Measurements from ENCODE around the gene SIGLEC1.
A peak's percentile ranks its signal among the peaks of the same experiment; 100 is the strongest.

SIGLEC1 gene

DNA sequence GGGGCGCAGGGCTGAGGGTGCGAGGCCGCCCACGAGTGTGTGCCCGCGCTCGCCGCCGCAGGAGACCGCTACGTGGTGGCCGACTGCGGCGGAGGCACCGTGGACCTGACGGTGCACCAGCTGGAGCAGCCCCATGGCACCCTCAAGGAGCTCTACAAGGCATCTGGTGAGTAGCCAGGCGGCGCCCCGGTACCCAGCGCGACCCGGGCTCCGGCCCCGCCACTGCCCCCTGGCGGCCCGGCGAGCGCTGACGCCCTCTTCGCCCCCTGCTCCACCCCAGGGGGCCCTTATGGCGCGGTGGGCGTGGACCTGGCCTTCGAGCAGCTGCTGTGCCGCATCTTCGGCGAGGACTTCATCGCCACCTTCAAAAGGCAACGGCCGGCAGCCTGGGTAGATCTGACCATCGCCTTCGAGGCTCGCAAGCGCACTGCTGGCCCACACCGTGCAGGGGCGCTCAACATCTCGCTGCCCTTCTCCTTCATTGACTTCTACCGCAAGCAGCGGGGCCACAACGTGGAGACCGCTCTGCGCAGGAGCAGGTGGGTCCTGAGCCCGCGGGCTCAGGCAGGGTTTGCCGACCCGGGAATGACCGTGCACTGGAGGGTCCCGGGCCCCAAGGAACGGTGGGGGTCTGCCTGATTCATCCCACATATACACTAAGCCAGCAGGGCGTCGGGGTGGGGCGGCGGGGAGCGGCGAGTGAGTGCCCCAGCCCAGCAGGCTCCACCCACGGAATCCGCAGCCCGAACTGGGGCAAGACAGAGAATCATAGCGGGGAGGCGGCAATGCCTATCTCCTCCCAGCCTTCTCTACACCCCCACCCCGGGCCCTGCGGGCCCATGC, 37.5 kb upstream of the SIGLEC1 start:
- DNase-seq, result peak; percentile 52
- Mint-ChIP-seq H3K9me3 (no peaks in the 10 kb centered on the region), H3K27me3 (peaks cover 10% of the 10 kb centered on the region), H3K36me3 (ENCODE audit: low read depth) (peaks cover 17% of the 10 kb centered on the region), H3K4me3 (no peak overlapping the region), H3K27ac (no peak overlapping the region), H3K4me1 (ENCODE audit: low read depth) (peaks cover 13% of the 10 kb centered on the region)

DNA sequence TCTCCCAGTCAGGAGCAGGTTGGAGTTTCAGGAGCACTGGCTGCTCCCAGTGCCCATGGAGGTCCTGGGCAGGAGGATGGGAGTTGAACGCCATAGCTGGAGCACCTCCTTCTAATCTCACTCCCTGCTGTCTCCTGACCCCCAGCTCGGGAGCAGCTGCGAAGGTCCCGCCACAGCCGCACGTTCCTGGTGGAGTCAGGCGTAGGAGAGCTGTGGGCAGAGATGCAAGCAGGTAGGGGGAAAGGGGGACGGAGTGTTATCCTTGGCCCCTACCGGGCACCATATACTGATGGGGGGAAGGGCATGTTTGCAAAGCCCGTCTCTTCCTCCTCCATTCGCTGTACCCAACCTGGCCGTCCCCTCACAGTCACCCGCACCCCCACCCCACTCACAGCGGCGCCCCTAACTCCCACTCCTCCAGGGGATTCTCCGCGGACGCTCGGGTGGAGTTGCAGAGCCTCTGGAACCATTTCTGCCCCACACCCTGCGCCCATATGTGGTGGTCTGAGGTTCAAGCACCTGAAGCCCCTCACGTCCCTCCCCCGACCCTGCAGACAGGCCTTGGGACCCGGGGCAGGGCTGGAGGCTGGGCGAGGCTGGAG, 36.8 kb upstream of the SIGLEC1 start:
- Mint-ChIP-seq H3K27ac (no peak overlapping the region), H3K9me3 (no peaks in the 10 kb centered on the region), H3K4me1 (ENCODE audit: low read depth) (peaks cover 17% of the 10 kb centered on the region), H3K36me3 (ENCODE audit: low read depth) (peaks cover 10% of the 10 kb centered on the region), H3K4me3 (no peak overlapping the region), H3K27me3 (peaks cover 17% of the 10 kb centered on the region)
- no peak for DNase-seq

DNA sequence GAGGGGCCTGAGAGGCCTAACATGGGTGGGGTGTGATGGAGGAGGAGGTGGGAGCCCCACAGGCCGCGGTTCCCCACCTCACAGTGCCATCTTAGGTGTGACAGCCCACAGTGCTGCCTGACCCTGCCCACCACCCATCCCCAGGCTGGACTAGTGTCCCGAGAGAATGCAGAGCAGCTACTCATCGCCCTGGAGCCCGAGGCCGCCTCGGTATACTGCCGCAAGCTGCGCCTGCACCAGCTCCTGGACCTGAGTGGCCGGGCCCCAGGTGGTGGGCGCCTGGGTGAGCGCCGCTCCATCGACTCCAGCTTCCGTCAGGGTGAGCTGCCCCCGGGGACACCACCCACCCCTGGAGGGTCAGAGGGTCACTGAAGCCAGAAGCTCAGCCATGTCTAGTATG, 35.7 kb upstream of the SIGLEC1 start:
- H3K27ac Mint-ChIP-seq, result no peak overlapping the region
- H3K4me1 Mint-ChIP-seq (ENCODE audit: low read depth), result peaks cover 17% of the 10 kb centered on the region
- H3K27me3 Mint-ChIP-seq, result peaks cover 18% of the 10 kb centered on the region
- no peak overlapping the region for H3K4me3 Mint-ChIP-seq
- no peak for DNase-seq
- no peaks in the 10 kb centered on the region for H3K9me3 Mint-ChIP-seq
- H3K36me3 Mint-ChIP-seq (ENCODE audit: low read depth), result peaks cover 9% of the 10 kb centered on the region

DNA sequence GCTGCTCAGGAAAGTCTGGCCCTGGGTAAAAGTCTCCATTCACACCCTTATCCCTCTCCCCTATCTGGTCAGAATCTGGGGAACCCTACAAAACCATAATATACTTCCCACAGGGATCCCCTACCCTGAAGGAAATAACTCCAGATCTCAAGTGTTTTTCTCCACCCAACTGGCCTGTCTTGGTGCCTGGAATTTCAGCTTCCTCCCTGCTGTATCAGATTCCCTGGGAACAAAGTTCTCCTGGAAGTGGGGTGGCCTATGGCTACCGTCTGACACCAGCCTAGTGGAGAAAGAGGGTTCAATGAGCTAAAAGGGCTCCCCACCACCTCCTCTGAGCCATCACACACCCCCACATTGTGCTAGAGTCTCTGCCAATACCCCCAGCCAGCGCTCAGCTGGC, 35.1 kb upstream of the SIGLEC1 start:
- Mint-ChIP-seq H3K9me3 (no peaks in the 10 kb centered on the region), H3K36me3 (ENCODE audit: low read depth) (peaks cover 9% of the 10 kb centered on the region), H3K27ac (no peak overlapping the region), H3K27me3 (peaks cover 18% of the 10 kb centered on the region), H3K4me3 (no peak overlapping the region), H3K4me1 (ENCODE audit: low read depth) (peaks cover 16% of the 10 kb centered on the region)
- DNase-seq, result no peak

- Mint-ChIP-seq H3K9me3 (no peaks in the 10 kb centered on the region), H3K4me1 (ENCODE audit: low read depth) (peaks cover 10% of the 10 kb centered on the region), H3K4me3 (no peak overlapping the region), H3K27me3 (peaks cover 18% of the 10 kb centered on the region), H3K27ac (no peak overlapping the region), H3K36me3 (ENCODE audit: low read depth) (peaks cover 1% of the 10 kb centered on the region)
- DNase-seq, result no peak
Measured at GRCh38 chr20:3745686-3746173, 33.3 kb upstream of the SIGLEC1 start.

DNA sequence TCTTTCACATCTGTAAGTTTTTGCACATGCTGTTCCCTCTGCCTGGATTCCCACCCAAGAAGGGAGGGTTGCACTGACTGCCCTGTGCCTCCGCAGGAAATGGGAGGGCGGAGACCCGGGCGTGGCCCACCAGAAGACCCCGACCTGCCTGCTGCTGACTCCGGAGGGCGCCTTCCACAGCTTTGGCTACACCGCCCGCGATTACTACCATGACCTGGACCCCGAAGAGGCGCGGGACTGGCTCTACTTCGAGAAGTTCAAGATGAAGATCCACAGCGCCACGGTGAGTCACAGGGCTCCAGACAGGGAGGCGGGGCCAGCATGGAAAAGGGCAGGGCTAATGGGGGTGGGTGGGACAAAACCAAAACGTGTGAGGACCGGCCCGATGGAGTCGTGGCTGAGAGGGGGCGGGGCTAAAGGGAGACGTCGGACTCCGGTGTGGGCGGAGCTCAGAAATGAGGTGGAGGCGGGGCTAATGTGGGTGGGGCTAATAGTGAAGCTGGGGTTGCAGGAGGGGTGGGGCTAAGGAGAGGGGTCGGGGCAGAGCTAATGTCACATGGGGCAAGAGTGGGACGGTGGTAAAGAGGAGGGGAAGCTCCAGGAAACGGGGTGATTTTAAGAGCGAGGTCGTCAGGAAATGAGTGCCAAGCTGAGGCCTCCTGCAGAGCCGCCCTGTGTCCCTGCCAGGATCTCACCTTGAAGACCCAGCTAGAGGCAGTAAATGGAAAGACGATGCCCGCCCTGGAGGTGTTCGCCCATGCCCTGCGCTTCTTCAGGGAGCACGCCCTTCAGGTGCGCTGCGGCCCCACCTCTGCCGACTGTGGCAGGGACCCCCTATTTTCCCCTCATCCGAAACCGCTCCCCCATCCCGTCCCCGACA, 32.6 kb upstream of the SIGLEC1 start:
- Mint-ChIP-seq H3K9me3 (no peaks in the 10 kb centered on the region), H3K36me3 (ENCODE audit: low read depth) (no peaks in the 10 kb centered on the region), H3K27me3 (peaks cover 18% of the 10 kb centered on the region), H3K4me3 (peak overlapping the region; percentile 53), H3K4me1 (ENCODE audit: low read depth) (peaks cover 10% of the 10 kb centered on the region), H3K27ac (no peak overlapping the region)
- DNase-seq, result peak; percentile 79

DNA sequence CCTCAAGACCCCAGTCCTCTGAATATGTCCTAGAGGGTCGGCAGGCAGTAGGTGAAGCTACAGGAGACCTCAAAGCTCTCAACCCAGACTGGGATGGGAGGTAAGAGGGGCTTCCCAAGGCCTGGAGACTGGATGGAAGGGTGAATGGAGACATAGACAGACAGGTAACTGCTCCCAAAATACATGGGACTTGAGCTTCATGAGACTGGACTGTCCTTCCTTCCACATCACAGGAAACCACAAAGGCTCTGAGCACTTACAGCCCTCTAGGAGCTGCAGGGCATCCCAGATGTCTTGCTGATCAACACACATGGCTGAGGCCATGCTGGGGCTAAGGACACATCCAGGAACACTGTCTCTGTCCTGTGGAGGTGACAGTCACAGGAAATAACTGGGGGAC, 31.6 kb upstream of the SIGLEC1 start:
- Mint-ChIP-seq H3K4me1 (ENCODE audit: low read depth) (peaks cover 10% of the 10 kb centered on the region), H3K27me3 (peaks cover 18% of the 10 kb centered on the region), H3K36me3 (ENCODE audit: low read depth) (no peaks in the 10 kb centered on the region), H3K9me3 (no peaks in the 10 kb centered on the region), H3K4me3 (no peak overlapping the region), H3K27ac (no peak overlapping the region)
- DNase-seq, result no peak

DNA sequence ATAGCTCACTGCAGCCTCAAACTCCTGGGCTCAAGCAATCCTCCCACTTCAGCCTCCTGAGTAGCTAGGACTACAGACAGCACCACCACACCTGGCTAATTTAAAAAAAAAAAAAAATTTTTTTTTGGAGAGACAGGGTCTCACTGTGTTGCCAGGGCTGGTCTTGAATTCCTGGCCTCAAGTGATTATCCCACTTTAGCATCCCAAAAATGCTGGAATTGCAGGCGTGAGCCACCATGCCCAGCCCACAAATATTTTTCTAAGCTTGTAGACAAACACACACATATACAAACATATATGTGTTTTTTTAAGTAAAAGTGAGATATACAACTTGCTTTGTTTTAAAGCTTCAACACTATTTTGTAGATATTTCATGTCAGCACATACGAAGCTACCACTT, 30.9 kb upstream of the SIGLEC1 start:
- H3K27ac Mint-ChIP-seq, result no peak overlapping the region
- no peak for DNase-seq
- peaks cover 18% of the 10 kb centered on the region for H3K27me3 Mint-ChIP-seq
- H3K4me3 Mint-ChIP-seq, result no peak overlapping the region
- H3K9me3 Mint-ChIP-seq, result no peaks in the 10 kb centered on the region
- no peaks in the 10 kb centered on the region for H3K36me3 Mint-ChIP-seq (ENCODE audit: low read depth)
- H3K4me1 Mint-ChIP-seq (ENCODE audit: low read depth), result peaks cover 10% of the 10 kb centered on the region

- Mint-ChIP-seq H3K27ac (no peak overlapping the region), H3K4me1 (ENCODE audit: low read depth) (peaks cover 10% of the 10 kb centered on the region), H3K4me3 (no peak overlapping the region), H3K36me3 (ENCODE audit: low read depth) (no peaks in the 10 kb centered on the region), H3K27me3 (peaks cover 18% of the 10 kb centered on the region), H3K9me3 (no peaks in the 10 kb centered on the region)
- DNase-seq, result no peak
Measured at GRCh38 chr20:3741836-3742458, 29.5 kb upstream of the SIGLEC1 start.

- H3K9me3 Mint-ChIP-seq, result no peaks in the 10 kb centered on the region
- peaks cover 10% of the 10 kb centered on the region for H3K4me1 Mint-ChIP-seq (ENCODE audit: low read depth)
- H3K4me3 Mint-ChIP-seq, result no peak overlapping the region
- no peak for DNase-seq
- no peak overlapping the region for H3K27ac Mint-ChIP-seq
- H3K27me3 Mint-ChIP-seq, result peaks cover 11% of the 10 kb centered on the region
- no peaks in the 10 kb centered on the region for H3K36me3 Mint-ChIP-seq (ENCODE audit: low read depth)
Measured at GRCh38 chr20:3740615-3741301, 28.4 kb upstream of the SIGLEC1 start.

DNA sequence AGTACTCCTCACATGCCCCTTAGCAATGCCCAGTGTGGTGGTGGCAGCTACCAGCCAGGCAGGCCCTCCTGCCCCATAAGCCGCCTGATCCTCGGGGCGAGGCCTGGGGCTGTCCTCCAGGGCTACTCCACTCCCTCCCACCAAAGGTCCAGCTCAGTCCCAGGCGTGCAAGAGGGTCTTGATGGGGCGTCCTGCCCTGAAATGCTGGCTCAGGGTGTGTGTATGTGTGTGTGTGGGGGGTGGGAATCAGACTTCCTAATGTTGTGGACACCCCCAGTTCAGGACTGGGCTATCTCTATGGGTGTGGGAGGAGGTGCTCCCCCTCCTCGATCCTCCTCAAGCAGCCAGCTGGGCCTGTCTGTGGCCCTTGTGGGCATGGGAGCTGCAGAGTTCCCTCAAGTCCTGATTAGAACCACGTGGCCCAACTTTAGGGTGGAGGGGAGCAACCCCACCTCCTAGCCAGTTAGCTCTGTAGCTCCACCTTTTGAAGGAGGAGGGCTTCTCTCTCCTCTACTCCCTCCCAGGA, 27.6 kb upstream of the SIGLEC1 start:
- peaks cover 8% of the 10 kb centered on the region for H3K27me3 Mint-ChIP-seq
- H3K4me1 Mint-ChIP-seq (ENCODE audit: low read depth), result peaks cover 6% of the 10 kb centered on the region
- H3K36me3 Mint-ChIP-seq (ENCODE audit: low read depth), result no peaks in the 10 kb centered on the region
- DNase-seq, result no peak
- H3K9me3 Mint-ChIP-seq, result no peaks in the 10 kb centered on the region
- no peak overlapping the region for H3K27ac Mint-ChIP-seq
- no peak overlapping the region for H3K4me3 Mint-ChIP-seq

DNA sequence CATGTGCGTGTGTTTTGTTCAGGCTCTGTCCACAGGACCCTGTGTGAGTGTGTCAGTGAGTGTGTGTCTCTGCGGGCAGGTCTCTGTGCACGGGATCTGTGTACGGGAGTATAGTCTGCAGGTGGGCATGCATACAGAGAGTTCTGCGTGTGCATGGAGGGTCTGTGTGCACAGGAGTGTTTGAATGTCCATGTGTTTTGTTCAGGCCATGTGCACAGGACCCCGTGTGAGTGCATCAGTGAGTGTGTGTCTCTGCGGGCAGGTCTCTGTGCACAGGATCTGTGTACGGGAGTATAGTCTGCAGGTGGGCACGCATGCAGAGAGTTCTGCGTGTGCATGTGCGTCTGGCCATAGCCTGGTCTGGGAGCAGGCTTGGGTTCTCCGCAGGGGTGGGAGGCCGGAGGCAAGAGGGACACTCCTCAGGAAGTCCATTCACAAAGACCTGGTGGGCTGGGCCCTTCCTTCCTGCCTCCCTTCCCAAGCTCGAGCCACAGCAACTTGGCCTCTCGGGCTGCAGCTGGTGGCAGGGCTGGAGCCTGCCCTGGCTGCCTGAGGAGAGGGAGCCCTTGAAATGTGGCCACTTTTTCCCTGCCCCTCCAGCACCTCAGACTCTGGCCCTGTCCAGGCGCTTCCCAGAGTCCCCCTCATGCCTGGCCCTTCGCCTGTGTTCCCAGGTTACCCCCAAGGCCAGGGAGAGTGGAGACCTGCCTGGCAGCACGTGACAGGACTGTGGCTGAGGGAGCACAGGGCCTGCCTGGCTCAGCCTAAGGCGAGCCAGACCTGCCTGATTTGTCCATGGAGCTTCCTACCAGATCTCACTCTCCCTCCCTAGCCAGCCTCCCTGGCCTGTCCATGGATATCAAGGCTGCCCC, 26.9 kb upstream of the SIGLEC1 start:
- H3K36me3 Mint-ChIP-seq (ENCODE audit: low read depth), result no peaks in the 10 kb centered on the region

More for the DNA sequence above, 26.9 kb upstream of the SIGLEC1 start:
- Mint-ChIP-seq H3K4me3 (no peak overlapping the region), H3K27ac (no peak overlapping the region), H3K4me1 (ENCODE audit: low read depth) (peaks cover 2% of the 10 kb centered on the region), H3K9me3 (no peaks in the 10 kb centered on the region), H3K27me3 (peaks cover 2% of the 10 kb centered on the region)
- DNase-seq, result no peak

All from activated T-cell treated with anti-CD3 and anti-CD28 coated beads, Interleukin-2, amount 50 U/mL, for 24 hours (primary cell).